ENCODE data around the gene ADAMTS18. TPM values are rescaled to one million over a fixed set of nuclear protein-coding genes. Genes with fewer than 3 reads are reported as not detected.
A peak's percentile ranks its signal among the peaks of the same experiment; 100 is the strongest.

The ADAMTS18 gene
- total and polyA plus RNA-seq, 5 donors = not detected

DNA sequence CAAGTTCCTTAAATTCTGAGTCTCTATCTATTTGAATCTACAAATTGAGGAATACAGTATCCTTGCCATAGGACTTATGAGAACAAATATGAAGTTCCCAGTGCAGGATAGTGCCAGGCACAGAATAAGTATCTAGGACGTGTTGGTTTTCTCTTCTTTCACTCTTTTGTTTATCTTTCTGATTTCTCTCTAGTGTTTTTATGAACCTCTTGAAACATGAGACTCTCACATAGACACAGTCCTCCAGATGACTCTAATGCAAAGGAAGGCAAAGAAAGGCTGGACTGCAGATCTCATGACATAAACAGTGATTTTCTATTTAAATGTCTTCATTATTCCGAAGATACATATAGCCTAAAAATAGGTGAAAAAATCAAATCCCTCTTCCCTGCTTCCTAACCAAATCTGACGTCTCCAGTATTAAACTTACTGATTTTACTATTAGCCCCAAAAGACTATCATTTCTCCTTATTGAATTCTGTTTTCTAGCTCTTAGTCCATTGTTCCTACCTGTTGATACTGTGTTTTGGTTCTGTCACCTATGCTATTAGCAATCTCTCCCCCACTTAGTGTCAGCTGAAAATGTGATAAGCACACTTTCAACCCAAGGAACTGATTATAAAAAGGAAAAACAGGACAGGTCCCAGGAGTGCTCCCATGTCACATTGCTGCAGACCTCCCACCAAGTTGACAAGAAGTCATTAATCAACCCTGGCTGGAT lies 24.9 kb upstream of the ADAMTS18 start:
- intact Hi-C loops (cut with DNase I) = no loop called here
- no peak for ATAC-seq
- H3K27me3 ChIP-seq (ENCODE audit: control insufficient read depth, insufficient read depth) = no peaks in the 10 kb centered on the region
- H3K9me3 ChIP-seq (ENCODE audit: control insufficient read depth, low read length) = no peaks in the 10 kb centered on the region
- no peak for DNase-seq
- H3K4me3 ChIP-seq (ENCODE audit: low read length) = no peak overlapping the region
- H3K27ac ChIP-seq (ENCODE audit: low read length) = no peak overlapping the region
- 62% methylated on average over 3 of the region's 3 CpGs for WGBS
- H3K4me1 ChIP-seq (ENCODE audit: control insufficient read depth, insufficient read depth, low read length) = no peaks in the 10 kb centered on the region

DNA sequence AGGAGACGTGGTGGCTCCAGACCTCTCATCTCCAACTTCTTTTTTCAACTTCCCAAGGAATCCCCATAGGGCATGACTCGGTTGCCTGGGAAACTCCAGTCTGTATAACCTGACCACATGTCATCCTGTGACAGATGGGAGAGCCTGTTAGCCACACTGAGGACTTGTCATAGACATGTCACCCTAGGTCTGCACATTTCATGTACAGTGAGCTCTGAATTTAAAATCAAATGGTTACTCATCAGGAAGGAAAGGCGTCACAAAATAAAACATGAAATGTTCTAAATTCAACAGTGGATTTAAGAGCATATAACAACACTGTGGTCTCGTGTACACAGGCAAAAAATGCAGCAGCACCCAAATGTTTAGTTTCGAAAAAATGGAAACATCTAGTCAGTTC lies 22.2 kb upstream of the ADAMTS18 start:
- peak in 1 of 2 donors; percentile 31 for ATAC-seq

DNA sequence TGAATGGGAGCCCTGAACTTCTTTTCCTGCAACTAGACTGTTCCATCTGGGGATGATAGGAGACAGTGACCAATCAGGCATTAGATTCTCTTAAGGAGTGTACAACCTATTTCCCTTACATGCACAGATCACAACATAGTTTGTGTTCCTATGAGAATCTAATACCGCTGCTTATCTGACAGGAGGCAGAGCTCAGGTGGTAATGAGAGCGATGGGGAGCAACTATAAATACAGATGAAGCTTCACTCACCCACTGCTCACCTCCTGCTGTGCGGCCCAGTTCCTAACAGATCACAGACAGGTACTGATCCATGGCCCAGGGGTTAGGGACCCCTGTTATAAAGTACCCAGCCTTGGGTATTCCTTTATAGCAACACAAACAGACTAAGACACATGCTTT lies 17.4 kb upstream of the ADAMTS18 start:
- H3K4me3 ChIP-seq (ENCODE audit: low read length) = no peak overlapping the region
- DNase-seq = no peak
- H3K27ac ChIP-seq (ENCODE audit: low read length) = no peak overlapping the region
- no peaks in the 10 kb centered on the region for H3K9me3 ChIP-seq (ENCODE audit: control insufficient read depth, low read length)
- ATAC-seq = no peak
- 95% methylated on average over 3 of the region's 3 CpGs for WGBS
- intact Hi-C loops (cut with DNase I) = no loop called here
- no peaks in the 10 kb centered on the region for H3K27me3 ChIP-seq (ENCODE audit: control insufficient read depth, insufficient read depth)
- no peaks in the 10 kb centered on the region for H3K4me1 ChIP-seq (ENCODE audit: control insufficient read depth, insufficient read depth, low read length)

More for the DNA sequence above, 22.2 kb upstream of the ADAMTS18 start:
- intact Hi-C loops (cut with DNase I) = no loop called here
- Histone ChIP-seq H3K27ac (ENCODE audit: low read length) (no peak overlapping the region), H3K4me1 (ENCODE audit: control insufficient read depth, insufficient read depth, low read length) (no peaks in the 10 kb centered on the region), H3K4me3 (ENCODE audit: low read length) (no peak overlapping the region), H3K27me3 (ENCODE audit: control insufficient read depth, insufficient read depth) (no peaks in the 10 kb centered on the region), H3K9me3 (ENCODE audit: control insufficient read depth, low read length) (no peaks in the 10 kb centered on the region)
- WGBS = 63% methylated on average over 5 of the region's 5 CpGs
- DNase-seq = no peak

DNA sequence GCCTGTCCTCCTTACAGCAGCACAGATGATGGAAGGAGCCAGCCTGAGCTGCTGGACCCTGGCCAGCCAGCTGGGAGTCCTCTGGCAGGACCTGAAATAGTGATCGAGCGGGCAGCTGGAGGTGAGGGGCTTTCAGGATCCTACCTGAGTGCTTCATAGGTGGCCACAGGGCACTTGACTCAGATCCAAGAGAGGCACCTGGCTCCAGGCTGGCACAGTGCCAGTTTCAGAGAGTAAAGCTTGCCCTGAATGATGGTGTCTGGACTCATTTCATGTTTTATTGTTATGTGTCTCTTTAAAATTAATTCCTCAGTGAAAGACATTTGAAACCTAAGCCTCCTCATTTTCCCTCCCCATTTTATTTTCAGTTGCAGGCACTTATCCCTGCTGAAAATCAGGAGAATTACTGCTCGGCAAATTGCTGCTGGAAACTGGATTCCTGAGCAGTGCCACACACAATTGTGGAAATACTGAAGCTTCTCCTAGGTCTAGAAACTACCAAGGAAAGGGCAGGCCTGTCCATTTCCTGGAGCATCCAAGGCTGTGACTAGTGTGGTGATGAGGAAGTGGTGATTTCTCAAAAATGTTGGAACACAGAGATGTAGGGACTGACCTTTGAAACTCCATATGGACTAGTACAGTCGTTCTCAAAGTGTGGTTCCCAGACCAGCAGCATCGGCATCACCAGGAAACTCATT lies 16.1 kb upstream of the ADAMTS18 start:
- Histone ChIP-seq H3K27me3 (ENCODE audit: control insufficient read depth, insufficient read depth) (no peaks in the 10 kb centered on the region), H3K4me1 (ENCODE audit: control insufficient read depth, insufficient read depth, low read length) (no peaks in the 10 kb centered on the region), H3K9me3 (ENCODE audit: control insufficient read depth, low read length) (no peaks in the 10 kb centered on the region), H3K27ac (ENCODE audit: low read length) (no peak overlapping the region), H3K4me3 (ENCODE audit: low read length) (no peak overlapping the region)
- ATAC-seq (no peak), DNase-seq (no peak)
- 44% methylated on average over 5 of the region's 5 CpGs for WGBS
- intact Hi-C loops (cut with DNase I) = no loop called here

DNA sequence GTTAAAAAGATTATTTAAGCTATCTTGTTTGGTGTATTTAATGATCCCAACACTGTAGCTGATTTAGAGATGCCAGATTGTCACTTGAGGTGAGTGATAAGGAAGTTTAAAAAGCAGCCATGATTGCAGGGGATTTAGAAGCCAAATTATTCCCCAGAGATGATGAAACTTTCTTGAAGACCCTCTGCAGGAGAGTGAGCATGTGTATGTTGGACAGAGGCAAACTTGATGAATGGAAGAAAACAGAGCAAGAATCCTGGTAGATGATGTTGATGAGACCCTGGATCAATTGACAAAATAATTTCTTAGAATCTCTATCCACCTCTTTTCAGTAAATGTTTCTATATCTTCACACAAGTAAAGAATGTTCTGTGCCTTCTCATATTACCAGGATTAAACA lies 14.4 kb upstream of the ADAMTS18 start:
- no peak overlapping the region for H3K4me3 ChIP-seq (ENCODE audit: low read length)
- ATAC-seq = no peak
- no peaks in the 10 kb centered on the region for H3K27me3 ChIP-seq (ENCODE audit: control insufficient read depth, insufficient read depth)
- no peak for DNase-seq
- H3K27ac ChIP-seq (ENCODE audit: low read length) = no peak overlapping the region
- H3K9me3 ChIP-seq (ENCODE audit: control insufficient read depth, low read length) = no peaks in the 10 kb centered on the region
- no peaks in the 10 kb centered on the region for H3K4me1 ChIP-seq (ENCODE audit: control insufficient read depth, insufficient read depth, low read length)
- intact Hi-C loops (cut with DNase I) = no loop called here

DNA sequence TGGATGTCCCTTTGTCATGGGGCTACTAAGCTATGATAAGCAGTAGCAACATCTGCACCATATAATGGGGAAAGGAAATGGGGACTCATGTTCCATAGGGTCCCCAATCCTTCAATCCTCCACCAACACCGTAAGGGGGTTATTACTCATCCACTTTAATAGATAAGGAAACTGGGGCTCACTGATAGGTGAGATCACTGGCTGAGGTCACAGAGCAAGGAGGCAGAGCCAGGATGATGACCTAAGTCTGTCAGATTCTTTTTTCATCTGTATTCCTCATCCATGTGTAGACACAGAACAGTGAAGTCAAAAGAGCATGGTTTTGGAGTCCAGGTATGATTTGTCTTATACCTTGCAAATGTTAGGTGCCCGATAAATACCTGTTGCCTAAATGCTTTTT lies 10.5 kb upstream of the ADAMTS18 start:
- no peaks in the 10 kb centered on the region for H3K4me1 ChIP-seq (ENCODE audit: control insufficient read depth, insufficient read depth, low read length)
- intact Hi-C loops (cut with DNase I) = no loop called here
- ATAC-seq = no peak
- no peak overlapping the region for H3K4me3 ChIP-seq (ENCODE audit: low read length)
- DNase-seq = no peak
- 73% methylated on average over 2 of the region's 2 CpGs for WGBS
- no peak overlapping the region for H3K27ac ChIP-seq (ENCODE audit: low read length)
- H3K27me3 ChIP-seq (ENCODE audit: control insufficient read depth, insufficient read depth) = no peaks in the 10 kb centered on the region
- H3K9me3 ChIP-seq (ENCODE audit: control insufficient read depth, low read length) = no peaks in the 10 kb centered on the region

DNA sequence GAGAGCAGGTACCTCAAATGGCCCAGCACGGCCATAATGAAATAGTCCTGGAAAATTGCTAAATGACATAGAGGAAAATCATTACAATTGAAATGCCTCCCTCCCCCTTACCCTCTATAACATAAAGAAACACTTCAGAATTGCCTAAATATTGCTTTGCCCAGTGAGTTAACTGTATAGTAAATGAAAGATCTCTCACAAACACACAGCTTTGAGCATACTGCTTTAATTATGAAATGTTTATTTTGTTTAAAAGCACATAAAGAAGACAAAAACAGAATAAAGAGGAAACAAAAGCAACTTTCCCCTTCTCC lies 9.3 kb upstream of the ADAMTS18 start:
- H3K9me3 ChIP-seq (ENCODE audit: control insufficient read depth, low read length) = no peaks in the 10 kb centered on the region
- no peak overlapping the region for H3K27ac ChIP-seq (ENCODE audit: low read length)
- DNase-seq (no peak), ATAC-seq (no peak)
- no peaks in the 10 kb centered on the region for H3K27me3 ChIP-seq (ENCODE audit: control insufficient read depth, insufficient read depth)
- no peak overlapping the region for H3K4me3 ChIP-seq (ENCODE audit: low read length)
- no peaks in the 10 kb centered on the region for H3K4me1 ChIP-seq (ENCODE audit: control insufficient read depth, insufficient read depth, low read length)
- WGBS = 29% methylated on average over 1 of the region's 1 CpG
- intact Hi-C loops (cut with DNase I) = no loop called here

DNA sequence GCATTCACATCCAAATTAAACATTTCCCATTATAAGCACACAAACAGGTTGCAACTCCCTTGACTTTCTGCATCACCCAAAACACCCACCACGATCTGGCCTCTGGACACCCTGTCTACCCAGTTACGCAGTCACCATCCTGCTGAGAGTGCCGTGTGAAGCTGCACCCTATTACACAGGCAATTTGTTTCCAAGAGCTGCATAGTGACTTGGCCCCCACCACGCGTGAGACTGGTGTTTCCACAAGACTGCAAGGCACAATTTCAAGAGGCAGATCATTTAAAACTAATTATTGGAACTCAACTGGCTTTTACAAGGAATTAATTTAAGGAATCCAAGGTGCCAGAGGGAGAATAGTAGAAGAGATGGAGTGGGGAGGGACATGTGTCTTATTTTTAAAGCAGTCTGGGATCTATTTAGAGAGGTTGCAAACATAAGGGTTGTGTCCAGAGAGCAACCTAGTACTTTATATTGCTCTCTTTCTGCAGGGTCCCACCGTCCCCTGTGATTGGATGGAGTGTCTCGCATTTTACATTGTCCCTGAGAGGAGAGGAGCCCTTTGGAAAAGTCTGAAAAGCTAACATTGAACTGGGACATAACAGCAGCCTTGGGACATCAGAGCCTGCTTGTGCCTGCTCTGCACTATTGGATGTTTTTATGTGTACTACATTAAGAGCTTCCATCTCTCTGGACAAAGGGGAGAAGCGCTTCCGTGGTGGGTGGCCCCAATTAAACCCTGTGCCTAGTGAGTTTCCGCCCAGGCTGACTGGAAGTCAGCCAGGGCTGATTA lies 8.7 kb upstream of the ADAMTS18 start:
- no peaks in the 10 kb centered on the region for H3K4me1 ChIP-seq (ENCODE audit: control insufficient read depth, insufficient read depth, low read length)
- H3K27me3 ChIP-seq (ENCODE audit: control insufficient read depth, insufficient read depth) = no peaks in the 10 kb centered on the region
- H3K9me3 ChIP-seq (ENCODE audit: control insufficient read depth, low read length) = no peaks in the 10 kb centered on the region
- intact Hi-C loops (cut with DNase I) = no loop called here
- ATAC-seq = no peak
- H3K4me3 ChIP-seq (ENCODE audit: low read length) = no peak overlapping the region
- no peak overlapping the region for H3K27ac ChIP-seq (ENCODE audit: low read length)
- WGBS = 62% methylated on average over 10 of the region's 10 CpGs
- DNase-seq = no peak

DNA sequence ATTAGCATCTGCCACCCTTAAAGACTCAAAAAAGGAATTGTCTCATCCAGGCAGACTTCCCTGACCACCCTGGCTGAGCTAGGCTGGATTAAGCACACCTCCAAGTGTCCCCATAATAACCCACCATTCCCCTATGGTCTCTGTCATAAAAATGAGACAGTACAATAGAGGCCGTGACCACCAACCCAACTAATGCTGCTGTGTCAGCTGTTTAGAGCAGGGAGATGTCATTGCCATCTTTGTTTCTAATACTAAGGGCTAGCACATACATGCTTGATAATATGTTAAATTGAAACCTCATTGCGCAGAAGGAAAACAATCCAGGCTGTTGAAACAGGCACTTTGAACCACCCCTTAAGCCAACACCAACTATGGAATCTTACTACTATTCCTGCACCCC lies 7.2 kb upstream of the ADAMTS18 start:
- intact Hi-C loops (cut with DNase I) = no loop called here
- DNase-seq = no peak
- 88% methylated on average over 2 of the region's 2 CpGs for WGBS
- Histone ChIP-seq H3K27me3 (ENCODE audit: control insufficient read depth, insufficient read depth) (no peaks in the 10 kb centered on the region), H3K9me3 (ENCODE audit: control insufficient read depth, low read length) (no peaks in the 10 kb centered on the region), H3K4me1 (ENCODE audit: control insufficient read depth, insufficient read depth, low read length) (no peaks in the 10 kb centered on the region), H3K4me3 (ENCODE audit: low read length) (no peak overlapping the region), H3K27ac (ENCODE audit: low read length) (no peak overlapping the region)
- ATAC-seq = no peak

DNA sequence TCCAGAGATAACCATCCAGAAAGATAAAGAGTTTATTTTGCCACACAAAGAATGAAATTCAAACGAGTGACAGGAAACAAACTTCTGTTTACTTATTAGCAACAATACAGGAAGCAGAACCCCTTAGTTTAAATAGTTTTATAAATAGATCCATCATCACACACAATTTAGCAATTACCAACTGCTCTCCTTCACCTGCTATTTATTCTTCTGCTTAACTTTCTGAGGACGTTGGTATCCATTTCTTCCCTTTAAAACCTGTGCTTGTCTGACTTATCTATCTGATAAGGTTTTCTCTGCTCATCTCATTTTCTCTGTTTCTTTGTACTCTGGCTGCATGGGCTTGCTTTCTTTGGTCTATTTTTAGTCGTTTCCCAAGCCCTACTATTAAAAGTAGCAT lies 4.3 kb upstream of the ADAMTS18 start:
- ATAC-seq = no peak
- H3K9me3 ChIP-seq (ENCODE audit: control insufficient read depth, low read length) = no peaks in the 10 kb centered on the region
- H3K27me3 ChIP-seq (ENCODE audit: control insufficient read depth, insufficient read depth) = peaks cover 4% of the 10 kb centered on the region
- H3K4me3 ChIP-seq (ENCODE audit: low read length) = no peak overlapping the region
- no peak for DNase-seq
- intact Hi-C loops (cut with DNase I) = loop anchor here in 1 of 4 donors (10.0 kb wide), 1 partner anchor 146 kb away; no protein-coding TSS in a partner anchor
- H3K27ac ChIP-seq (ENCODE audit: low read length) = no peak overlapping the region
- no peaks in the 10 kb centered on the region for H3K4me1 ChIP-seq (ENCODE audit: control insufficient read depth, insufficient read depth, low read length)
- WGBS = 7% methylated on average over 3 of the region's 3 CpGs

DNA sequence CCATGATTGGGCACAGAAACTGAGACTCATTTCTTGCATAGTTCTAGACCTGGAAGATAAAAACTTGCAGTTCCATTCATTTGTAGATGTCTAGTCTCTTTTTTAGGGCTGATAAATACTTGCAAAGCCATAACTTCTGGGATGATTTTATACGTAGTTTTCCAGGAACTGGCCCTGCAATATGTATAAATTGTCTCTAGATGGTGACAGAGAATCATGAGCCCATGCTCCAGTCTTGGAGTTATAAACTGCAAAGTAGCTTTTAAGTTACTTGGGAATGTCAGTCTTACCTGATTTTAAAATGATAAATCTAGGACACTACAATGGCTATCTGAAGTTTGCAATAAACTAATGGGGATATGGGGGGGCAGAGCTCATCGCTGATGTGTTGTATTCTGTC lies 3.0 kb upstream of the ADAMTS18 start:
- ATAC-seq (no peak), DNase-seq (no peak)
- H3K4me1 ChIP-seq (ENCODE audit: control insufficient read depth, insufficient read depth, low read length) = no peaks in the 10 kb centered on the region
- peaks cover 4% of the 10 kb centered on the region for H3K27me3 ChIP-seq (ENCODE audit: control insufficient read depth, insufficient read depth)
- no peaks in the 10 kb centered on the region for H3K9me3 ChIP-seq (ENCODE audit: control insufficient read depth, low read length)
- intact Hi-C loops (cut with DNase I) = loop anchor here in 1 of 4 donors (10.0 kb wide), 1 partner anchor 147 kb away; no protein-coding TSS in a partner anchor
- 47% methylated on average over 2 of the region's 2 CpGs for WGBS
- H3K27ac ChIP-seq (ENCODE audit: low read length) = no peak overlapping the region
- H3K4me3 ChIP-seq (ENCODE audit: low read length) = no peak overlapping the region

All from right cardiac atrium (tissue), 5 donors.